NCI-H82 treated with DMSO at 0.1 percent for 48 hours (cell line): ENCODE data around the gene FOXP1.

ENCODE experiments used
- DNase-seq: peaks from one replicate; lab custom pipeline; 2025; ENCODE audit not compliant: unreplicated experiment; lab: John Stamatoyannopoulos, UW

Gene FOXP1

GRCh38 chr3:71120012-71120411, 463.5 kb downstream of the FOXP1 start:
- no peak for DNase-seq

GRCh38 chr3:71119171-71119570, 464.4 kb downstream of the FOXP1 start:
- DNase-seq, result no peak

DNA sequence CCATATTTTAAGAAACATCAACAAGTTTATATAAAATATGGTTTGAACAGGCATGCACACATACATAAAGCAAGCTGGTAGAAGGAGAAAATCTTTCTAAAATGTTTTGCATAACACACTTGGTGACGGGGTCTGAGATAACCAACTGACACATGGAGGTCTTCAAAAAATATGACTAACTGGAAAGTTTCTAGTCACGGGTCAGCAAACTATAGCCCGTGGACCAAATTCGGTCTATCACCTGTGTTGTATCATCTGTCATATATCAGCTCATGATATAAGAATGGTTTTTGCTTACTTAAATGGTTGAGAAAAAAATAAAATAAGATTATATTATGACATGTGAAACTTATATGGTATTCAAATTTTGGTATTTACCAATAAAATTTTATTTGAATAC, 465.1 kb downstream of the FOXP1 start:
- no peak for DNase-seq

DNA sequence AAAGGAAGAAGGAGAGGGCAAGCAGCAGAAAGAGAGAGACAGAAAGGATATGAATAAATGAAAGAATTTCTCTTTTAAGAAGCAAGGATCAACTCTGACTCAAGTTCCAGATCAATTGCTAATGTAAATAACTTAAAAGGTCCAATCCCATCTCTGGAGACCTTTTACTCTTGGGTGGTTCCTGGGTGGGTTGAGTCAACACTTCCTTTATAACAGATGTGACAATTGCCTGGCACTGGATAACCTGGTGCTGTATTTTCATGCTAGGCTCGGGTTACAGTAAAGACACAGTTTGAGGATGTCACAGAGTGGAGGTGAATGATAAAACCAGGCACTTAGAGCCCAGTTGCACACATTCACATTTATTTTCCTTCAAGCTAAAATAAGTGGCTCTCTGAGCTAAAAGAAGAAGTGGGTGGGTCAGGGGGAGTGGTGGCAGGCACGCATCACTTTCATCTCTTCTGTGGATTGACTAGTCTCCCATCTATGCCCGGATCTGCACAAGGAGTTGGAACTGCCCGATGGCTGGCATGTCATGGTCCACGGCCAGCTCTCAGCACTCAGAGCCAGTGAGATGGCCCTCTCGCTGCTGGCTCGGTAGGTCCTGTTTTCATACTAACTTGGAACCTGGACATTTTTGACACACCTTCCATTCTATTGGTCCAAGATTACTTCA, 465.8 kb downstream of the FOXP1 start:
- DNase-seq, result no peak

GRCh38 chr3:71114610-71115009, 468.9 kb downstream of the FOXP1 start:
- DNase-seq, result no peak

- DNase-seq, result no peak
These were observed 471.0 kb downstream of the FOXP1 start for GRCh38 chr3:71112576-71112975.

DNA sequence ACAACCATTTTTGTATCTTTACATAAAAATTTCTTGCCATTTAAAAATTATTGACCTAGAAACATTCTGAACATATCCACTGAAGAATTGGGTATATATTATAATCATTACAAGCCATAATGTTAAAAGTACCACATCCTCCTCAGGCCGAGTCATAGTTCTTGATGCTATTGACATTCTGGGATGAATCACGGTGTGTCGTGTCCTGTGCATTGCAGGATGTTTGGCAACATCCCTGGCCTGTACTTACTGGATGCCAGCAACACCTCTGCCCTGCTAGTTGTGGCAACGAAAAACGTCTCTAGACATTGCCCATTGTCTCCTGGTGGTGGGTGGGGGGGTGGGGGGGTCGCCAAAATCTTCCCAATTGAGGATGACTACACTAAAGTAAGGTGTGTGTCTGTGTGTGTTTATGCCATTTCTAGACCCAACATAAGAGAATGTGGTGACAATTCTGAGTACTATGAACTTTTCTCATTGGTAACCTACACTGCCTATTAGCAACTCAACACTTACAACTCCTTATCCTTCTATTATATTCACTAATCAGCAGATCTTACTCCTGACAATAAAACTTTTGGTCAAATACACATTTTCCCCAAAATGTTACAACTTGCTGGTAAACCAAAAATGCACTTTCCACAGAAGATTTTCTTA, 471.6 kb downstream of the FOXP1 start:
- DNase-seq, result no peak

DNA sequence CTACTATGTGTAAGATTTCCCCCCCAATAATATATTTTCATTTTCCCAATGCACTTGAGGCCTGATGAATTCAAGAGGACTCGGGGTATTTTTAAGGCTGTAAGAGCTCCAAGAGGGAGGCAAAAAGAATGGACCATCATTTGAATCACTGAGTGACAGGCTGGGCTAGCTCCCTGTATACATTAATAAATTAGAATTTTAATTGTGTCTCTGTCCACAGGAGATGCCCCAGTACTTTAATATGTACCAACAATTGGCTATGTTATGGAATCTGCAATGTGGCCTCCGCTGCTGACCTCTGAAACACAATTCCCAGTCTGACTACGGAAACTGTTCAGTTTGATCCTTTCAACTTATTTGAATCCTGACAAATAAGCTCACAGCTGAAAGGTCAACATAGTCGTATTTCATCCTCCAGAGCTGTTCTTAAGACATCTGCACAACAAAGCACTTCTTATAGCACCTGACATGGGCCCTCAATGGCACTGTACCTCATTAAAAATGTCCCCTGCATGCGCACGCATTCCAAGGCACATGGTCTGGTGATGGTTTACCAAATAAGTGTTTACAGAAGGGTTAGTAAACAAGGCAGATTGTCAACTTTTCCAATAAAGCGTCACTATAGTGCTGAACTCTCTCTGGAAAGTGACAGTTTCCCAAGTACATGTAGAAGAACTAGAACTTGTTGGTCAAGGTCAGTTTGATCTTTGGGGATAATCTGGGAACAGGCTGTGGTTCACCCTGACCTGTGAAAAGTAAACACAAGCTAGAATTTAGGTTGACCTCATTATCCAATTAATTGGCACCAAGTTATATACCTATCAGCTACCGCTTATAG, 472.9 kb downstream of the FOXP1 start:
- DNase-seq, result no peak

GRCh38 chr3:71109977-71110285, 473.6 kb downstream of the FOXP1 start:
- no peak for DNase-seq

DNA sequence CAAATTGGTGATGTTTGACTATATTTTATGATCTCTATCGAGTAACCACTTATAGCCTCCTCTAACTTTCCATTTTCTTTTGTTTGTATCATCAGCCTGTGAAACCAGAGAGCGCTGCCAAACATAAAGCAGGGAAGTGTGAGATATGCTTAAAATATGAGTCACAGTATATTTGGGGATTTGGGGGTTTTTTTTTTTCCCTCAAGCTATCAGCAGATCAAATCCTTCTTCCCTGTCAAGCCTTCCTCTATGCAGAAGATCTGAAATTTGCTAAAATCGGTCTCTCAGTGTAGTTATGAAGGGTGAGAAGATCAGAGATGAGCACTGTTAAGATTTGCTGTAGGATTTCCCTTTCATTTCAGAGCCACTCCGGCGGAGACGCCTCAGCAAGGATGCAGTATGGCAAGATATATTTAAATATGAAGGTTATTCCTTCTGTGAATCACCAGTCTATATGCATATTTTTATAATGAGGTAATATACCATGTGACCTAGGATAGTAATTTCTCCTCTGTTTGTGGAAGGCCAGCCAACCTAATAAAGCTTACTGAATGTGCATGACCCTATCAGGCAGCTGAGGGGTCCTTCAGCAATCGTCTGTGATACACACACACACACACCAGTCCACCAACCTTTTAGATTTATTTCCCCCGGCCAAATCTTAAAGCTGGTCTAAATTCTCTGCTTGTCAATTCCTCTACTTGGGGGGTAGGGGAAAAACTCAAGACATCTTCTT, 474.1 kb downstream of the FOXP1 start:
- no peak for DNase-seq

- DNase-seq, result no peak
These were observed 475.6 kb downstream of the FOXP1 start for GRCh38 chr3:71107926-71108325.

- DNase-seq, result no peak
These were observed 478.6 kb downstream of the FOXP1 start for GRCh38 chr3:71104976-71105375.

- DNase-seq, result no peak
These were observed 479.0 kb downstream of the FOXP1 start for GRCh38 chr3:71104556-71104955.

- DNase-seq, result no peak
These were observed 479.4 kb downstream of the FOXP1 start for GRCh38 chr3:71104121-71104541.

DNA sequence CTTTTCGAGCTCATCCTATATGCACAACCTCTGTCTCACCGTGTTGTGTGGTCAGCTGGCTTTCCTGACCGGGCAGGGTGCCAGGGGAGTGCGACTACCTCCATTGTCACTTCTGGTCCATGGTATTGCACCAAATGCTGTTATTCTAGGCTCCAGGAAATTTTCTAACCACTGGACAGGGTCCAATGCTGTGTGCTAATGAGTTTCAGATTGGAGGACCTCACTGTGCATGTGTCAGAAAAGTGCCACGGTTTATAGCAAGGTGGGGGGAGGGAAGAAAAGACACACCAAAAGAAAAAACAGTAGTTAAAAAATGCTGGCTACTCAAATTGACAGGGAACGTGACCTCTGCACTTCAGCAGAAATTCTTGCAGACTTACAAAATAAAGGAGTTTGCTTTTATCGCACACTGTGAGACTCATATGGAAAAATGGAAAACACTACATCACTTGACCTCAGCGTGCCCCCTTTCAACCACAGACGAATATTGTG, 480.1 kb downstream of the FOXP1 start:
- DNase-seq, result no peak

GRCh38 chr3:71102111-71102983, 481.2 kb downstream of the FOXP1 start:
- no peak for DNase-seq

DNA sequence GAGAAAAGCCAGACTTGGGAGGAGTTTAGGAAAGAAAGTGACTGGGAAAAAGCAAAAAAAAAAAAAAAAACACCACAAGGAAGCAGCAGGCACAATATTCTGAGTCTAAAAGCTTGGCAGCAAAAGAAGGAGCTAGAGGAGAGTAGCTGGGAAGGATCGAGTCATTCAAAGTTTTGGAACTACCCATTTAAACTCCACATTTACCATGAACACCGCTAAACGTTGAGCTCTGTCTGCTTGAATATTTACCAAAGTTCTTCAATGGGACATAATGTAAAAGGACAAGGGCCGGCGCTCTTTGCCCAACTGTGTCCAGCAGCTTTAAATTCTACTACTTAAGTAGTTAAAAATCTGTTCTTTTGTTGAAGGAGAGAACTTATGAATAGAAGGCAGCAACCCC, 481.9 kb downstream of the FOXP1 start:
- DNase-seq, result no peak

DNA sequence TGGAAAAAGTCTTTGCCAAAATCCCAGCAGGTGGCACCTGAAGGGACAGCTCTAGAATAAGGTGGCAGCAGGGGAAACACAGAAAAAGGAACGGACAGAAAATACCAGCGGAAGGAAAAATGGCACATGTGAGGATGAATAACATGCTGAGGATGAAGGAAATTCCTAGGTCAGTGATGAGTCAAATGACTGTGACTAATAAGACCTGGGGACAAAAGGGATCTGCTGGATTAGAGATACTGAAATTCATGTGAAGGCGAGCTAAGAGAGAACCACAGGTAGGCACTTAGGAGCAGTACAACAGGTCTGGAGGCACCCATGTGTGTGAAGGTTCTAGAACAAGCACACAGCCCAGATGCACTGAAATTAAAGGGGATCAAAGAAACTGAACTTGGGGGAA, 482.5 kb downstream of the FOXP1 start:
- no peak for DNase-seq

- no peak for DNase-seq
These were observed 483.4 kb downstream of the FOXP1 start for GRCh38 chr3:71099997-71100719.

DNA sequence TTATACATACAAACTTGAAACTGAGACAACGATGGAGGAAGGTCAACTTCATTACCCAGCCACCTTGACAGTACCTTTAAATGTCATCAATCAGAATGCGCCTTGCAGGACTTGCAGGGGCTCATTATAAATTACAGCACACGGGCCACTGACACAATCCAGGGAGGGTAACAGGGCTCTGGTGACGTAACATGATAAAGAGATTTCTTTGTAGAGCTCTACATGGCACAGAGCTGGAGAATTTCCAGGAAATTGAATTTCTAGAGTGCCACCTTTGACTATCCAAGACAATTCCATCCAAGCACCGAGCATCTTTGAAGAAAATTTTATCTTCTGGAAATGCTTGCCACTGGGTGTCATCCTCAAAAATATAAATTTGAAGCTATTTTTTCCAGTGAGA, 486.0 kb downstream of the FOXP1 start:
- no peak for DNase-seq
